ENCODE results near the gene PYGB. TPM values are rescaled to one million over a fixed set of nuclear protein-coding genes. Genes with fewer than 3 reads are reported as not detected.

The PYGB gene
- total RNA-seq, 1 experiment from 2014 or later = 131 TPM

DNA sequence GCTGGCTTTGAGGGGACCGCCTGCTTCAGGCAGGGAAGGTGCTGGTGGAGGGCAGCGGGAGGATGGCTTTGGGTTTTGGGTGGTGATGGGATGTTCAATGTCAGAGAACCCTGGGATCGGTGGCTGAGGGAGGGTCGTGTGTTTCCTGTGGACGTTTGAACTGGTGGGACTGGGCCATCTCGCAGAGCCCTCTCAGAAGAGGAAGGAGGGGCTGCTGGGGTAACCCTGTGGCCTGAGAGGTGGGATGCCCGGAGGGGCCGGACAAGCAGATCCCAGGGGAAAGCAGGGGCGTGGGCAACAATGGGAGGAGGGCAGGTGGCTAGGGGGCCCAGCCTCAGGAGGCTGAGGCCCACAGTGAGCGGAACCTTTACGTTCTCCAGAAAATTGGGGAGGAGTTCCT, 34.9 kb downstream of the PYGB start:
- no peak for DNase-seq (ENCODE audit: low read depth)

DNA sequence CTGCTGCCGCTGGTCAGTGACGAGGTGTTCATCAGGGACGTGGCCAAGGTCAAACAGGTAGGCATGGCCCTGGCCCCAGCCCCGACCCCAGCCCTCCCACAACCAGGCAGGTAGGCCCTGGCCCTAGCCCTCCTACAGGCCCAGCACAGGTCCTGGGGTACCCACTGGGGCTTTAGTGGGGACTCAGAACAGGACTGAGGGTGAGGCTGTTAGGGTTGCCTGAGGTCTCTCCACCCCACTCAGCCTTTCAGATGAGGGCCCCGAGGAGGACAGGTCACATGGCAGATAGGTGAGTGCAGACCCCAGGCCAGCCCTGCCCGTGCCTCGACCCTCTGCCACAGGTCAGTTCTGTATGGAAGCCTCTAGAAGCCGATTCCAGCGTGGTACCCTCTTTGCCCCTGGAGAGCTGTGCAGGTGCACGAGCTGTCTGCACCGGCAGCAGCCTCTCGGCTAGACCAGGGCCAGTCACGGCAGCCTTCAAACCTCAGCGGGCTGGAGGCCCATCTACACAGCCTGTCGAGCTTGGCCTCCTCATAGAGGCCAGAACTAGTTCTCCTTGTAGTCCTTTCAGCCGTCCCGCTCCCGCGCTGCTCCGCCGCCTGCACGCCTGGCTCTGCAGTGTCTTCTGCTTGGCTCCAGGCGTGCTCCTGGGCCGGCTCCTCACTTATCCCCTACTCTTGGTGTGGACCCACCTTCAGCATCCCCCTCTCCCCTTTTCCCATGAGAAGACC, 35.5 kb downstream of the PYGB start:
- no peak for DNase-seq (ENCODE audit: low read depth)

DNA sequence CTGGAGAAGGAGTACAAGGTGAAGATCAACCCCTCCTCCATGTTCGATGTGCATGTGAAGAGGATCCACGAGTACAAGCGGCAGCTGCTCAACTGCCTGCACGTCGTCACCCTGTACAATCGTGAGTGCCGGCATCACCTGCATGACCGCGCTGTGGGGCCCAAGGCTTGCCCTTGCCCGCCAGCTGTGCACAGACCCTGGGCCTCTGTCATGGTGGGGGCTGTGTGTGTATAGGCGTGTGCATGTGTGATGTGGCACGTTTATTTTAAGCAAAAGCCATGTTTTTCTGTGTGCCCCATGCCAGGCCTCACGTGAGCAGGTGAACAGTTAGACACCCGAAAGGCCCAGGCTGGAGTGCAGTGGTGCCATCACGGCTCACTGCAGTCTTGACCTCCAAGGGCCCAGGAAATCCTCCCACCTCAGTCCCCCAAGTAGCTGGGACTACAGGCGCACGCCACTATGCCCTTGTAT, 36.3 kb downstream of the PYGB start:
- no peak for DNase-seq (ENCODE audit: low read depth)

- no peak for DNase-seq (ENCODE audit: low read depth)
These were observed 37.3 kb downstream of the PYGB start for GRCh38 chr20:25285091-25285647.

- DNase-seq (ENCODE audit: low read depth) = no peak
These were observed 38.2 kb downstream of the PYGB start for GRCh38 chr20:25285856-25286798.

- DNase-seq (ENCODE audit: low read depth) = no peak
These were observed 39.0 kb downstream of the PYGB start for GRCh38 chr20:25286917-25287316.

DNA sequence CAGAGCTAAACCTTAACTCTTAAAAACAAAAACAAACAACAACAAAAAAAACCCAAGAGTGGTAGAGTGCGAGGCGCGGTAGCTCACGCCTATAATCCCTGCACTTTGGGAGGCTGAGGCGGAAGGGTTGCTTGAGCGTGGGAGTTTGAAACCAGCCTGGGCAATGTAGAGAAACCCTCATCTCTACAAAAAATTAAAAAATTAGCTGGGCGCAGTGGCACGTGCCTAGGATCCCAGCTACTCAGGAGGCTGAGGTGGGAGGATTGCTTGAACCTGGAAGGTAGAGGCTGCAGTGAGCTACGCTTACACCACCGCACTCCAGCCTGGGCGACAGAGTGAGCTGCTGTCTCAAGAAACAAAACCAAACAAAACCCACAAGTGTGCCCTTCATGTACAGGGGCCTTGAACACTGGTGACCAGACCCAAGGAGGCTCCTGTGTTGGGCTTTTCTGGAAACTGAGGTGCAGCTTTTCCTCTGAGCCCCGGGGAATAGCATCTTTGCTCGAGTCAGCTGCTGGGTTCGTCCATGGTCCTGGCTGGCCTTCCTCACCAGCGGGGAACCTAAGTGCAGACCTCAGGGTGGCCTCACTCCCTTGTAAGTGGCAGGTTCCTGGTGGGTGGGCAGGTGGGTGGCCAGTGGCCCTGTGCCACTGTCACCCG, 39.9 kb downstream of the PYGB start:
- no peak for DNase-seq (ENCODE audit: low read depth)

DNA sequence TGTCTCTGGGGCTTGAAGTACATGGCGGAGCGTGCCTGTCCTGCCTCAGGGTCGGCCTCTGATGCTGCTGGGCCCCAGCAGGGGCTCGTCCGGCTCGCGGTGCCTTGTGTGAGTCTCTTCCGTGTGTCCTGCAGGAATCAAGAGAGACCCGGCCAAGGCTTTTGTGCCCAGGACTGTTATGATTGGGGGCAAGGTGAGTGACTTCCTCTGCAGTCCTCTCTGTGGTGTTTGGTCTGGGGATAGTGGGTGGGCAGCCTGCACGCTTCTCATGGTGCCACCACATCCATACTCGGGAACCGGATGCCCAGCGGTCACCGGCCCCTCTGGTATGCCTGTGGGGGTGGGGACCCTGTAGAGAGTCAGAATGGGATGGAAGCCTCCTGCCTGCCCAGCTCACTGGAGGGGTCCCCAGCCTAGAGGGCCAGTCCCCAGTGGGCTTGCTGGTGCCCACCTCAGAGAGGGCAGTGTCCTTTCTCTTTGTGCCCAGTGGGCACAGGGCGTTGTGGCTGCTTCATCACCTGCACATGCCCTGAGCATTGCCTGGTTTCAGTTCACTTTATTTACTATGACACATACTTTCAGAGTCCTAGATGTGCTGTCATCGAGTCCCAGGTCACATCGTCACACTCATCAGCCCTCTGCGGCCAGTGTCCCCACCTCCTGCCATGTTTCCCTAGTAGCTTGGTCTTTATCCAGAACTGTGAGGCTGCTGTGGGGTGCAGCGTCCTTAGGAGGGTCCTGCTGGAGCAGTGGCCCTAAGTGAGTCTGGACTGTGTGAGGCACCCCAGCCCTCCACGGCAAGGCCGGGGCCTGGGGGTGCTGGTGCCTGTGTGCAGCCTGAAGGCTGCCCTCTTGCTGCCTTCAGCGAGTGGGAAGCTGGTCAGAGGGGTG, 40.7 kb downstream of the PYGB start:
- no peak for DNase-seq (ENCODE audit: low read depth)

GRCh38 chr20:25289886-25290597, 42.2 kb downstream of the PYGB start:
- DNase-seq (ENCODE audit: low read depth) = no peak

GRCh38 chr20:25290646-25291431, 43.0 kb downstream of the PYGB start:
- no peak for DNase-seq (ENCODE audit: low read depth)

- DNase-seq (ENCODE audit: low read depth) = no peak
These were observed 43.7 kb downstream of the PYGB start for GRCh38 chr20:25291432-25292133.

DNA sequence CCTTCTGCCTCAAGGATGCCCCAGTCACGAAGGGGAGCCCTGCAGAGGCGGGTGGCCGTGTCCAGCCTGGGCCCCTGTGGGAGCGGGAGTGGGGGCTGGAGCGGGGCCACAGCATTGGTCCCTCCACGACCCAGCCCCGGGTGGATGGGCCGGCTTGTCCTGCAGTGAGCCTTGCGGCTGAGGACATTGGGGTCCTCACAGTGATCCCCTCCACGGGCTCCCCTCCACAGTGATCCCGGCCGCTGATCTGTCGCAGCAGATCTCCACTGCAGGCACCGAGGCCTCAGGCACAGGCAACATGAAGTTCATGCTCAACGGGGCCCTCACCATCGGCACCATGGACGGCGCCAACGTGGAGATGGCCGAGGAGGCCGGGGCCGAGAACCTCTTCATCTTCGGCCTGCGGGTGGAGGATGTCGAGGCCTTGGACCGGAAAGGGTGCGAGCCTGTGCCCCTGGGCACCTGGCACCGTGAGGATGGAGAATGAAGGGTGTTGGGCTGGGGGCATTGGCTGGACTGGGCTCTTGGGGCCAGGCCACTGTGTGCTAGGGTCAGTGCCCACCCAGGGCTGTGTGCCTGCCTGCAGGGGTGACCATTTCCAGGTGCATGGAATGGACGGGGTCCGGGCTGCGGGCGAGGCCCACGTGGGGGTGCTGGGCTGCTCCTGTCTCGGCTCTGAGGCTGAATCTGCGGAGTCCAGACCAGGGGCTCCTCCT, 44.4 kb downstream of the PYGB start:
- DNase-seq (ENCODE audit: low read depth) = no peak

DNA sequence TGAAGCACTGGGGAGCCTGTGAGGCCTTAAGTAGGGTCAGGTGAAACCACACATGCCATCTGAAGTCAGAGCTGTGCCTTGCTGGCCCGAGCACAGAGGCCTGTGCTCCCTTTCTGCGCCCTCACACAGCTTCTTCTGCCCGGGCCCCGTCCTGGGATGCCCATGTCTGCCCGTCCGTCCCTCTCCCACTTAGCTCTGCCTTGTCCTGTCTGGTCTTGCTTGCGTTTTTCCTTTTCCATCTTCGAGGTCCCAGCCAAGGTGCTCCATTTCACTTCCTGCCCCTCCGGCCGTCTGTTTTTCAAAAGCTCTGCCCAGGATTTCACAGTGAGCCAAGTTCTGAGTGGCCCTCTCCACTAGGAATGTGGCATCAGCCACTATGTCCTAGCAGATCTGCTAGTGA, 45.6 kb downstream of the PYGB start:
- DNase-seq (ENCODE audit: low read depth) = no peak

DNA sequence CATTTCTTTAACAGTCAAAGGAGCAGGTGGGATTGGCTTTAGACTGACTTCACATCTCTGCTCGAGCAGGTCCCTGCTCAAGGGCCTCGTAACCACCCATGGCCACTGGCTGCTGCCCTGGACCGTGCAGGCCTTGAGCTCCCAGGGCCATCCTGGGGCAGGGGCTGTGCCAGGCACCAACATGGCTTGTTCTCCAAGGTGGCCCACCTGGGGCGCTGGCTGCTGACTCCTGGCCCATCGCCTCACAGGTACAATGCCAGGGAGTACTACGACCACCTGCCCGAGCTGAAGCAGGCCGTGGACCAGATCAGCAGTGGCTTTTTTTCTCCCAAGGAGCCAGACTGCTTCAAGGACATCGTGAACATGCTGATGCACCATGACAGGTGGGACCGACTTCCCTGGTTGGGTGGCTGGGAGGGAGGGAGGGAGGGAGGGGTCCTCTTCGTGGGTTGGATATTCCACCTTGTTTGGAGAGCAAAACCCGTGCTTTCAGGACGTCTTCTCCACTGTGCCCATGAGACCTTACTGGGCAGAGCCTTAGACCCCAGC, 46.1 kb downstream of the PYGB start:
- DNase-seq (ENCODE audit: low read depth) = no peak

DNA sequence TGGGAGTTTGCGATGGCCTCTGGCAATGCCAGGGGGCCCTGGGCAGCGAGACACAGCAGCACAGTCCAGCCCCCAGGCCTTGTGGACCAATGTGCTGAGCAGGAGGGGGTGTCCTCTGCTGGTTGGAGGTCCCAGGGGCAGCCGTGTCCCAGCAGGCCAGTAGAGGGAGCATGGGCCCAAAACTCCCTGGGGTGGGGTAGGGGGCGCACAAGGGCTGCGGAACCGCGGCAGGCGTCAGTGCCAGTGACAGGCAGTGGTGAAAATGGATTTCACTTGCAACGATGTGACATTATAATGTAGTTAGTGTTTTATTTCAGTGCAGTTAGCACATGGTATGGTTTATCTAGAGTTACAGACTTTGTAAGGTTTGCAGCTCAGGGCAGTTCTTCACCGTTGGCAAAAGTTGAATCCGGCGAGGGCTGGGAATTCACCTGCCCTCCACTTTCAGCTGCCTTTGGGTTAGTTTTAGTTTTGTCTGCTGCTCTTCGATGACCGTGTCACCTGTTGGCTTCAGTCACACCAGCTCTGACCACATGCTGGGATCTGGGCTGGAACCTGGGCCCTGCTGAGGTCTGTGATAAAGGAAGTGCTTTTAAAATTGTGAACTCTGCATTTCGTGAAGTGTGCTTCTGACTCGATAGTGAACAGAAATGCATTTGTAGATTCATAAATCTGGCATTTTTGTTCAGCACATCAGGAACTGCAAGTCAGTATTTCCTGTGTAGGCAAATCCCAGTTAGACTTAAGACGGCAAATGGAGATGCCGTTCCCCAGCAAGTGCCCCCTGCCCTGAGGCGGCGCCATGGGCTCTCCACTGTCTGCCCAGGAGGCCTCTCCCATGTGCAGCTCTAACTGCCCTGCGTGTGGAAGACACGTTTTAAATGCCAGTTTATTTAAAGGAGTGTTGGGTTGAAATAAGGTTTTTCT, 46.8 kb downstream of the PYGB start:
- DNase-seq (ENCODE audit: low read depth) = peak; percentile 41

GRCh38 chr20:25295386-25296093, 47.7 kb downstream of the PYGB start:
- no peak for DNase-seq (ENCODE audit: low read depth)
